EH (cell line): ENCODE results near the gene C17orf107.
A peak's percentile ranks its signal among the peaks of the same experiment; 100 is the strongest.

Experiments
- DNase-seq: peaks from one replicate; pipeline ENCODE4 v3.0.0-alpha.2; 2015; ENCODE audit warnings: low read depth

C17orf107 gene

GRCh38 chr17:4934173-4934979, 35.0 kb downstream of the C17orf107 start:
- peak; percentile 59 for DNase-seq

- no peak for DNase-seq
Measured at GRCh38 chr17:4935650-4936049, 36.3 kb downstream of the C17orf107 start.

GRCh38 chr17:4936436-4936835, 37.1 kb downstream of the C17orf107 start:
- DNase-seq = no peak

- DNase-seq = no peak
Measured at GRCh38 chr17:4937553-4937952, 38.2 kb downstream of the C17orf107 start.

- DNase-seq = no peak
Measured at GRCh38 chr17:4938069-4938491, 38.7 kb downstream of the C17orf107 start.

GRCh38 chr17:4938688-4939545, 39.6 kb downstream of the C17orf107 start:
- DNase-seq = peak; percentile 25

GRCh38 chr17:4939546-4939795, 40.1 kb downstream of the C17orf107 start:
- no peak for DNase-seq

GRCh38 chr17:4939796-4940554, 40.6 kb downstream of the C17orf107 start, which contains the start of the genes RNF167 and SLC25A11:
Gene RNF167, plus strand, starts transcription at chr17:4940268. Its CDS starts 642 bp downstream, at chr17:4940910.
Gene SLC25A11, minus strand, starts transcription at chr17:4940046. Its CDS starts 136 bp downstream, at chr17:4939910.
- peak; percentile 100 for DNase-seq

- no peak for DNase-seq
Measured at GRCh38 chr17:4940555-4941318, 41.4 kb downstream of the C17orf107 start.

GRCh38 chr17:4941319-4941610, 41.9 kb downstream of the C17orf107 start:
- DNase-seq = no peak

- DNase-seq = no peak
Measured at GRCh38 chr17:4942760-4943508, 43.6 kb downstream of the C17orf107 start.

GRCh38 chr17:4944163-4944553, 44.8 kb downstream of the C17orf107 start:
- DNase-seq = no peak

GRCh38 chr17:4944554-4945175, 45.3 kb downstream of the C17orf107 start:
- no peak for DNase-seq

- DNase-seq = peak; percentile 95
Measured at GRCh38 chr17:4945176-4945943, 46.0 kb downstream of the C17orf107 start.

- no peak for DNase-seq
Measured at GRCh38 chr17:4945944-4946280, 46.6 kb downstream of the C17orf107 start.

GRCh38 chr17:4946312-4946976, 47.1 kb downstream of the C17orf107 start:
- no peak for DNase-seq

- DNase-seq = peak; percentile 60
Measured at GRCh38 chr17:4947010-4947410, 47.7 kb downstream of the C17orf107 start.

GRCh38 chr17:4947411-4948165, 48.3 kb downstream of the C17orf107 start:
- DNase-seq = peak; percentile 70
